H1 (cell line): ENCODE data around the gene PRKN. TPM values are rescaled to one million over a fixed set of nuclear protein-coding genes. Genes with fewer than 3 reads are reported as not detected.
A peak's percentile ranks its signal among the peaks of the same experiment; 100 is the strongest.

Experiments used
- CTCF ChIA-PET: fragments of 300-600 bp; sonication (Branson Sonifier 250); formaldehyde crosslinking; loops from one replicate; lab custom pipeline; 2021; ENCODE audit not compliant: partially characterized antibody; lab: Charles Lee
- POLR2A ChIA-PET: fragments of 300-600 bp; sonication (Branson Sonifier 250); formaldehyde crosslinking; loops from one replicate; lab custom pipeline; 2021; ENCODE audit warnings: inconsistent platforms; ENCODE audit not compliant: partially characterized antibody; lab: Charles Lee
- DNase-seq, 2 experiments: peaks; one replicate each; pipeline versions ENCODE4 v3.0.0 to v3.0.0-alpha.2; 2010 to 2022; ENCODE audit warnings: low spot score in 2 of 2, low read depth in 1 of 2, mixed read lengths in 1 of 2
- FAIRE-seq: peaks from 2 replicates; lab custom pipeline; 2011; peaks lifted over from hg19 to GRCh38; lab: Jason Lieb, UNC
- H2AFZ ChIP-seq: 2 replicates; pipeline ENCODE4 v1.8.1; 2012; ENCODE audit warnings: low read length, inconsistent platforms
- H2AK5ac ChIP-seq: 2 replicates; pipeline ENCODE4 v1.6.1; 2013; ENCODE audit warnings: low read depth, low read length
- H2BK120ac ChIP-seq: replicated peaks from 2 replicates; pipeline ENCODE3; 2013; ENCODE audit warnings: low read depth, low read length, inconsistent platforms
- H2BK12ac ChIP-seq: 2 replicates; pipeline ENCODE4 v1.6.1; 2013; ENCODE audit warnings: low read depth, low read length
- H2BK15ac ChIP-seq: 2 replicates; pipeline ENCODE4 v1.6.1; 2013; ENCODE audit warnings: low read length
- H2BK20ac ChIP-seq: 2 replicates; pipeline ENCODE4 v1.6.1; 2013; ENCODE audit warnings: low read length
- H2BK5ac ChIP-seq: 2 replicates; pipeline ENCODE4 v1.6.1; 2013; ENCODE audit warnings: low read depth, low read length
- H3K14ac ChIP-seq: 2 replicates; pipeline ENCODE4 v1.6.1; 2013; ENCODE audit warnings: inconsistent platforms; ENCODE audit not compliant: insufficient read length
- H3K18ac ChIP-seq: 2 replicates; pipeline ENCODE4 v1.6.1; 2013; ENCODE audit warnings: low read length; ENCODE audit errors: extremely low read depth
- H3K23ac ChIP-seq: 2 replicates; pipeline ENCODE4 v1.6.1; 2013; ENCODE audit warnings: inconsistent platforms; ENCODE audit not compliant: insufficient read length
- H3K23me2 ChIP-seq: 2 replicates; pipeline ENCODE4 v1.6.1; 2013; ENCODE audit warnings: low read depth, low read length
- H3K27ac ChIP-seq: 2 replicates; pipeline ENCODE4 v1.6.1; 2011; ENCODE audit warnings: low read depth, low read length, inconsistent platforms
- H3K27me3 ChIP-seq, 4 experiments: replicated peaks in 1 of 4; 1 replicate in 1 of 4; 2 replicates in 3 of 4; pipeline versions ENCODE4 v1.6.1 to v1.8.1; 2011 to 2013; ENCODE audit warnings: low read length in 3 of 4, mild to moderate bottlenecking in 3 of 4, inconsistent platforms in 2 of 4, mixed read lengths in 2 of 4, moderate library complexity in 1 of 4; ENCODE audit not compliant: control insufficient read depth in 3 of 4, insufficient read depth in 3 of 4; ENCODE audit errors: extremely low read depth in 1 of 4
- H3K36me3 ChIP-seq, 4 experiments: 2 replicates each; pipeline versions ENCODE4 v1.6.1 to v1.8.1; 2011 to 2013; ENCODE audit warnings: mild to moderate bottlenecking in 4 of 4, low read length in 3 of 4, moderate library complexity in 2 of 4, control low read depth in 1 of 4, inconsistent platforms in 1 of 4; ENCODE audit not compliant: insufficient read depth in 4 of 4, control insufficient read depth in 2 of 4
- H3K4ac ChIP-seq: replicated peaks from 2 replicates; pipeline ENCODE3; 2013; ENCODE audit warnings: low read length, low read depth, mixed read lengths, inconsistent platforms; ENCODE audit not compliant: insufficient read length
- H3K4me1 ChIP-seq, 4 experiments: replicated peaks in 1 of 4; 1 replicate in 1 of 4; 2 replicates in 3 of 4; pipeline versions ENCODE4 v1.6.1 to v1.8.1; 2011 to 2013; ENCODE audit warnings: low read length in 3 of 4, inconsistent platforms in 2 of 4, mixed read lengths in 1 of 4; ENCODE audit not compliant: insufficient read depth in 4 of 4, control insufficient read depth in 3 of 4
- H3K4me2 ChIP-seq, 2 experiments: 2 replicates each; pipeline versions ENCODE4 v1.6.1 to v1.8.1; 2011 to 2013; ENCODE audit warnings: low read depth in 2 of 2, low read length in 2 of 2, control low read depth in 1 of 2, inconsistent platforms in 1 of 2, mild to moderate bottlenecking in 1 of 2; ENCODE audit not compliant: insufficient read depth in 1 of 2
- H3K4me3 ChIP-seq, 4 experiments: fragments of 200-600, 300-600 bp in 1 of 4; sonication (generic), shearing (Covaris generic), sonication (Bioruptor Twin) in 1 of 4; 2 replicates each; pipeline versions ENCODE4 v1.5.1 to v1.8.1; 2011 to 2016; ENCODE audit warnings: low read length in 4 of 4, low read depth in 3 of 4, control low read depth in 2 of 4, inconsistent platforms in 2 of 4, mild to moderate bottlenecking in 2 of 4, mixed read lengths in 1 of 4, moderate library complexity in 1 of 4; ENCODE audit not compliant: insufficient read depth in 2 of 4; ENCODE audit errors: extremely low read depth in 1 of 4
- H3K56ac ChIP-seq: replicated peaks from 2 replicates; pipeline ENCODE3; 2013; ENCODE audit warnings: low read depth, mild to moderate bottlenecking, mixed read lengths, low read length, inconsistent platforms; ENCODE audit not compliant: insufficient read length
- H3K79me1 ChIP-seq: 2 replicates; pipeline ENCODE4 v1.6.1; 2013; ENCODE audit warnings: low read depth, low read length, control low read depth
- H3K79me2 ChIP-seq, 2 experiments: 2 replicates each; pipeline versions ENCODE4 v1.6.1 to v1.8.1; 2012 to 2013; ENCODE audit warnings: low read length in 2 of 2, mild to moderate bottlenecking in 2 of 2, inconsistent platforms in 1 of 2; ENCODE audit not compliant: insufficient read depth in 2 of 2, control insufficient read depth in 1 of 2
- H3K9ac ChIP-seq, 4 experiments: replicated peaks in 1 of 4; 1 replicate in 1 of 4; 2 replicates in 3 of 4; pipeline versions ENCODE4 v1.6.1 to v1.8.1; 2011 to 2013; ENCODE audit warnings: low read depth in 3 of 4, low read length in 3 of 4, control low read depth in 2 of 4, mild to moderate bottlenecking in 2 of 4, moderate library complexity in 2 of 4, inconsistent platforms in 1 of 4; ENCODE audit errors: extremely low read depth in 1 of 4
- H3K9me3 ChIP-seq, 2 experiments: 2 replicates each; pipeline versions ENCODE4 v1.6.1 to v1.8.1; 2012 to 2013; ENCODE audit warnings: mild to moderate bottlenecking in 2 of 2, moderate library complexity in 2 of 2, control low read depth in 1 of 2, inconsistent platforms in 1 of 2, low read depth in 1 of 2, low read length in 1 of 2, mixed read lengths in 1 of 2; ENCODE audit not compliant: insufficient read depth in 2 of 2
- H4K20me1 ChIP-seq, 2 experiments: replicated peaks in 1 of 2; 2 replicates each; pipeline versions ENCODE3 to v1.8.1; 2011 to 2013; ENCODE audit warnings: inconsistent platforms in 2 of 2, low read length in 2 of 2, mild to moderate bottlenecking in 1 of 2; ENCODE audit not compliant: insufficient read depth in 2 of 2, control insufficient read depth in 1 of 2
- H4K5ac ChIP-seq: 2 replicates; pipeline ENCODE4 v1.6.1; 2013; ENCODE audit warnings: low read length, low read depth, mixed read lengths, inconsistent platforms; ENCODE audit not compliant: insufficient read length
- H4K8ac ChIP-seq: 2 replicates; pipeline ENCODE4 v1.8.0; 2013; ENCODE audit warnings: mild to moderate bottlenecking, moderate library complexity, low read length, inconsistent platforms; ENCODE audit not compliant: insufficient read depth; ENCODE audit errors: extremely low read depth
- H4K91ac ChIP-seq: replicated peaks from 2 replicates; pipeline ENCODE3; 2013; ENCODE audit warnings: low read length, mixed read lengths, inconsistent platforms; ENCODE audit not compliant: insufficient read length
- CHD1 ChIP-seq: IDR thresholded peaks from 2 replicates; pipeline ENCODE4 v1.6.1; 2012; ENCODE audit warnings: low read depth, low read length, improper control_type of control experiment
- CREB1 ChIP-seq: IDR thresholded peaks from 2 replicates; pipeline ENCODE4 v1.6.1; 2012; ENCODE audit warnings: inconsistent platforms
- CTCF ChIP-seq, 3 experiments: IDR thresholded peaks; 1 replicate in 2 of 3; 2 replicates in 1 of 3; pipeline versions ENCODE4 v1.5.1 to v1.6.1; 2011; ENCODE audit warnings: low read length in 3 of 3, mild to moderate bottlenecking in 3 of 3, inconsistent platforms in 2 of 3, low read depth in 1 of 3, moderate library complexity in 1 of 3; ENCODE audit not compliant: insufficient read depth in 1 of 3; ENCODE audit errors: control extremely low read depth in 1 of 3
- MAFK ChIP-seq: IDR thresholded peaks from 2 replicates; pipeline ENCODE4 v1.6.1; 2012; ENCODE audit warnings: low read depth, mild to moderate bottlenecking, improper control_type of control experiment, low read length
- NRF1 ChIP-seq: IDR thresholded peaks from 2 replicates; pipeline ENCODE4 v1.6.1; 2011; ENCODE audit warnings: mild to moderate bottlenecking, low read depth, low read length, improper control_type of control experiment
- PHF8 ChIP-seq: fragments of 200-600 bp; sonication (generic); conservative IDR thresholded peaks from 2 replicates; pipeline ENCODE4 v1.7.1; 2012; ENCODE audit warnings: low read depth, mild to moderate bottlenecking, inconsistent platforms, low read length, moderate library complexity
- RAD21 ChIP-seq, 2 experiments: IDR thresholded peaks in 1 of 2; conservative IDR thresholded peaks in 1 of 2; 2 replicates each; pipeline ENCODE4 v1.6.1; 2011; ENCODE audit warnings: low read depth in 2 of 2, low read length in 2 of 2, improper control_type of control experiment in 1 of 2, inconsistent platforms in 1 of 2, mild to moderate bottlenecking in 1 of 2, moderate library complexity in 1 of 2
- TBP ChIP-seq: IDR thresholded peaks from 2 replicates; pipeline ENCODE4 v1.6.1; 2011; ENCODE audit warnings: low read depth, low read length, improper control_type of control experiment
- TCF12 ChIP-seq: IDR thresholded peaks from 2 replicates; pipeline ENCODE4 v1.6.1; 2011; ENCODE audit warnings: low read depth, mild to moderate bottlenecking, low read length
- WGBS, 2 experiments: shearing (Covaris generic) in 1 of 2; methylation state at CpG; one replicate each; pipeline versions ENCODE4 v1.1.6 to v1.1.7; 2013 to 2015; ENCODE audit warnings: low lambda C conversion rate in 2 of 2, mixed read lengths in 2 of 2, inconsistent platforms in 1 of 2, low coverage in 1 of 2, missing lambda C conversion rate in 1 of 2; ENCODE audit not compliant: insufficient replicate concordance in 2 of 2, insufficient coverage in 1 of 2, insufficient read length in 1 of 2; ENCODE audit errors: extremely low coverage in 1 of 2, missing lambda C conversion rate in 1 of 2; 5-methylcytosine and 5-hydroxymethylcytosine counted together
- polyA plus RNA-seq, 7 experiments: library from polyadenylated mRNA; depleted of rRNA in 3 of 7; stranded (reverse) in 5 of 7; unstranded in 2 of 7; fragments of >200 nt in 5 of 7; fragments of 200-250 nt in 2 of 7; gene quantifications; 1 replicate in 5 of 7; 2 replicates in 1 of 7; 4 replicates in 1 of 7; pipeline versions ENCODE4 v1.2.1 to v1.2.3, GENCODE V29; 2011 to 2013; ENCODE audit warnings: missing spikeins in 2 of 7, mixed read lengths in 2 of 7
- total RNA-seq: library from RNA; stranded (reverse); fragmentation: NEBNext Ultra II Directional; extraction: Animal tissue kit (Norgen Biotek cat#: 25700); gene quantifications from 2 replicates; pipeline ENCODE4 v1.2.1, GENCODE V29; 2021

The PRKN gene
- total and polyA plus RNA-seq, 2 of the 8 experiments (the other 6 are each of a cell fraction or from before 2014, with no cell fraction given), result 0.13 to 0.29 TPM

- Histone ChIP-seq H2AK5ac (no peak overlapping the region), H3K14ac (no peak overlapping the region), H4K20me1 (peaks cover 0 to 6% of the 10 kb centered on the region in 2 experiments), H2BK15ac (no peak overlapping the region; the same call in 1 of the 2 replicates), H3K23ac (no peak overlapping the region), H3K27me3 (no peaks in the 10 kb centered on the region; a peak in 1 of 7 replicates), H4K91ac (peak overlapping the region; percentile 31), H3K79me2 (no peaks in the 10 kb centered on the region; a peak in 1 of 4 replicates), H3K9me3 (no peaks in the 10 kb centered on the region), H3K4me2 (no peak overlapping the region), H2BK120ac (no peak overlapping the region), H3K18ac (no peak overlapping the region), H3K23me2 (peaks cover 7% of the 10 kb centered on the region; the same call in 1 of the 2 replicates), H3K56ac (no peak overlapping the region), H3K4ac (peak overlapping the region; percentile 66), H2BK5ac (no peak overlapping the region; the same call in 1 of the 2 replicates), H3K36me3 (no peaks in the 10 kb centered on the region), H2BK12ac (no peak overlapping the region), H3K27ac (no peak overlapping the region), H3K4me1 (no peaks in the 10 kb centered on the region; a peak in 2 of 7 replicates), H3K79me1 (no peaks in the 10 kb centered on the region), H2BK20ac (no peak overlapping the region), H4K5ac (no peak overlapping the region), H4K8ac (peak overlapping the region; percentile 9), H3K9ac (no peak overlapping the region), H3K4me3 (no peak overlapping the region), H2AFZ (peak overlapping the region; percentile 48)
- ChIA-PET CTCF (interaction anchor here (0.6 to 7.3 kb wide), 29 partner anchors 9 to 625 kb away, joined by 3 to 113 read pairs (median 4); no protein-coding TSS in a partner anchor), POLR2A (no interaction called here)
- FAIRE-seq (no peak), DNase-seq (no peak)
- 87% methylated on average over 28 of the region's 32 CpGs; no CpG with 5 or more reads in 1 of the 2 experiments for WGBS, 2 experiments
- TF ChIP-seq NRF1 (no peak), TCF12 (no peak), TBP (no peak), CTCF (IDR thresholded peaks at IDR 0.05; ENCODE audit: control extremely low read depth in 1 of 3, insufficient read depth in 1 of 3, low read depth in 1 of 3, low read length in 3 of 3) (peak; percentile 20 to 70 (median 60); a peak in 3 of 4 replicates), RAD21 (IDR thresholded peaks at IDR 0.05 in 1 of 2, conservative IDR thresholded peaks at IDR 0.05 in 1 of 2; ENCODE audit: low read depth in 2 of 2, low read length in 2 of 2) (peak; percentile 24 to 37; a peak in 3 of 4 replicates), CREB1 (no peak), CHD1 (no peak), PHF8 (no peak), MAFK (no peak)
Measured at GRCh38 chr6:161374971-161375873, 1352.3 kb downstream of the PRKN start.
